ENCODE results near the gene SLC35D3. TPM values are rescaled to one million over a fixed set of nuclear protein-coding genes. Genes with fewer than 3 reads are reported as not detected.

The SLC35D3 gene
- total RNA-seq, 1 experiment from 2014 or later, result 0.39 TPM

- Mint-ChIP-seq H3K27me3 (ENCODE audit: low read depth) (no peaks in the 10 kb centered on the region), H3K27ac (peak overlapping the region; percentile 92), H3K4me1 (peaks cover 75% of the 10 kb centered on the region), H3K4me3 (peak overlapping the region; percentile 20), H3K36me3 (no peaks in the 10 kb centered on the region), H3K9me3 (no peaks in the 10 kb centered on the region)
- CTCF ChIA-PET, result interaction anchor here (1.0 to 3.5 kb wide), 8 partner anchors 10 to 136 kb away, joined by 3 to 16 read pairs (median 6); partner anchors contain the start of gene SLC35D3
- POLR2A ChIA-PET, result interaction anchor here (2.1 kb wide), 1 partner anchor 38 kb away, joined by 4 read pairs; no protein-coding TSS in a partner anchor
- ATAC-seq, result no peak
- no peak for TF ChIP-seq NFE2L1 (CRISPR knock-in tag; IDR thresholded peaks at IDR 0.05)
- TF ChIP-seq FOXK1 (CRISPR knock-in tag; IDR thresholded peaks at IDR 0.05), result no peak
- no peak for TF ChIP-seq CREB1 (CRISPR knock-in tag; IDR thresholded peaks at IDR 0.05)
- no peak for TF ChIP-seq E2F1 (CRISPR knock-in tag; IDR thresholded peaks at IDR 0.05)
- TF ChIP-seq FOXJ3 (CRISPR knock-in tag; IDR thresholded peaks at IDR 0.05; ENCODE audit: borderline replicate concordance), result no peak
- no peak for TF ChIP-seq ZBTB21 (CRISPR knock-in tag; IDR thresholded peaks at IDR 0.05; ENCODE audit: borderline replicate concordance)
- TF ChIP-seq ERG (CRISPR knock-in tag; IDR thresholded peaks at IDR 0.05), result no peak
- no peak for DNase-seq (ENCODE audit: low spot score)
Measured at GRCh38 chr6:136958168-136958567, 36.1 kb downstream of the SLC35D3 start.

- H3K4me3 Mint-ChIP-seq, result no peak overlapping the region
- no peaks in the 10 kb centered on the region for H3K27me3 Mint-ChIP-seq (ENCODE audit: low read depth)
- H3K4me1 Mint-ChIP-seq, result peaks cover 78% of the 10 kb centered on the region
- ChIA-PET CTCF (interaction anchor here (0.8 to 3.5 kb wide), 13 partner anchors 9 to 315 kb away, joined by 3 to 16 read pairs (median 4); partner anchors contain the start of genes IL20RA, MAP3K5 and SLC35D3), POLR2A (interaction anchor here (1.0 kb wide), 1 partner anchor 54 kb away, joined by 3 read pairs; no protein-coding TSS in a partner anchor)
- no peaks in the 10 kb centered on the region for H3K36me3 Mint-ChIP-seq
- peak; percentile 51 for ATAC-seq
- H3K9me3 Mint-ChIP-seq, result no peaks in the 10 kb centered on the region
- H3K27ac Mint-ChIP-seq, result peak overlapping the region; percentile 87
- peak; percentile 64 for DNase-seq (ENCODE audit: low spot score)
- TF ChIP-seq CBFB (CRISPR knock-in tag; IDR thresholded peaks at IDR 0.05; ENCODE audit: low read depth) (no peak), E2F5 (CRISPR knock-in tag; IDR thresholded peaks at IDR 0.05) (no peak), ZNF671 (CRISPR knock-in tag; IDR thresholded peaks at IDR 0.05) (no peak), FOXP4 (CRISPR knock-in tag; IDR thresholded peaks at IDR 0.05) (peak; percentile 50; the same call in 1 of the 2 replicates), OVOL2 (CRISPR knock-in tag; IDR thresholded peaks at IDR 0.05; ENCODE audit: borderline replicate concordance) (no peak), AFF4 (CRISPR knock-in tag; IDR thresholded peaks at IDR 0.05; ENCODE audit: borderline replicate concordance) (0 out of 2 replicates have a peak, but pooled peaks have one; percentile 46), ARID4B (CRISPR knock-in tag; IDR thresholded peaks at IDR 0.05; ENCODE audit: borderline replicate concordance) (0 out of 2 replicates have a peak, but pooled peaks have one; percentile 34), ZNF425 (CRISPR knock-in tag; conservative IDR thresholded peaks at IDR 0.05) (no peak)
Measured at GRCh38 chr6:136959471-136959891, 37.4 kb downstream of the SLC35D3 start.
